Neural progenitor cell (in vitro differentiated cells): Measurements from ENCODE around the gene OR11L1.

ENCODE experiments used
- EZH2phosphoT487 ChIP-seq: fragments of 200-600 bp; sonication (generic); IDR thresholded peaks from 2 replicates; pipeline ENCODE4 v1.6.1; 2017; ENCODE audit warnings: antibody characterized with exemption
- TF ChIP-seq, protein P1 (sequence below): fragments of 200-600 bp; sonication (generic); IDR thresholded peaks from 2 replicates; pipeline ENCODE4 v1.5.1; 2017; ENCODE audit warnings: antibody characterized with exemption, mild to moderate bottlenecking

DNA sequence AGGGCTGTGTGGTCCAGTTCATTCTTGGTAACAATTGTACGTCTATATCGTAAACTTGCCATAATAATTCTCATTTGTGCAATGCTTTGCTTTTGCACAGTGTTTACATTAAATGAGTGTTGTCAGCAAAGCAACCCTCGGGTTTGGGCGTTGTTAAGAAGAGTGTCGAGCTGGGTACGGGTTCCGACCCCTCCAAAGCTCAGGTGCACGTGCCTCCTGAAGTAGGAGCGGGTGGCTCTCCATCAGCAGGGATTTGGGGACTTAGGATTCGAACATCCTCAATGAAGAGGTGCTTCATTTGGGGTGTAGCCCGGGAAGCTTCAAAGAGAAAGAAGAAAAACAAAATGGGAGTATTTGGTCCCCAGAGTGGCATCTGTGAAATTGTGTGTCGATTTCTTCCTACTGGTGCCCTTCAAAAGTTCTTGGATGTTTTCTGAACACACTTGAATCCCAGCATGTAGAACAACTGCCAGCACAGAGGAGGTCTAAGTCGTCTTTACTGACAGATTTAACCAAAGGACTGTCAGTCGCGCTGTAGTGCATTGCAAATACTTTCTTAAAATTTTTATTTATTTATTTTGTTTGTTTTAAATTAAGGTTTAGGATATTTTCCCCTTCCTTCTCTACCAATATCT, 16.4 kb upstream of the OR11L1 start:
- TF ChIP-seq, protein P1, sequence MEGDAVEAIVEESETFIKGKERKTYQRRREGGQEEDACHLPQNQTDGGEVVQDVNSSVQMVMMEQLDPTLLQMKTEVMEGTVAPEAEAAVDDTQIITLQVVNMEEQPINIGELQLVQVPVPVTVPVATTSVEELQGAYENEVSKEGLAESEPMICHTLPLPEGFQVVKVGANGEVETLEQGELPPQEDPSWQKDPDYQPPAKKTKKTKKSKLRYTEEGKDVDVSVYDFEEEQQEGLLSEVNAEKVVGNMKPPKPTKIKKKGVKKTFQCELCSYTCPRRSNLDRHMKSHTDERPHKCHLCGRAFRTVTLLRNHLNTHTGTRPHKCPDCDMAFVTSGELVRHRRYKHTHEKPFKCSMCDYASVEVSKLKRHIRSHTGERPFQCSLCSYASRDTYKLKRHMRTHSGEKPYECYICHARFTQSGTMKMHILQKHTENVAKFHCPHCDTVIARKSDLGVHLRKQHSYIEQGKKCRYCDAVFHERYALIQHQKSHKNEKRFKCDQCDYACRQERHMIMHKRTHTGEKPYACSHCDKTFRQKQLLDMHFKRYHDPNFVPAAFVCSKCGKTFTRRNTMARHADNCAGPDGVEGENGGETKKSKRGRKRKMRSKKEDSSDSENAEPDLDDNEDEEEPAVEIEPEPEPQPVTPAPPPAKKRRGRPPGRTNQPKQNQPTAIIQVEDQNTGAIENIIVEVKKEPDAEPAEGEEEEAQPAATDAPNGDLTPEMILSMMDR, result no peak
- TF ChIP-seq EZH2phosphoT487, result no peak
